ENCODE results near the gene BEAN1. TPM values are rescaled to one million over a fixed set of nuclear protein-coding genes. Genes with fewer than 3 reads are reported as not detected.

Gene BEAN1
- total RNA-seq, 1 experiment from 2014 or later: 0.37 TPM

DNA sequence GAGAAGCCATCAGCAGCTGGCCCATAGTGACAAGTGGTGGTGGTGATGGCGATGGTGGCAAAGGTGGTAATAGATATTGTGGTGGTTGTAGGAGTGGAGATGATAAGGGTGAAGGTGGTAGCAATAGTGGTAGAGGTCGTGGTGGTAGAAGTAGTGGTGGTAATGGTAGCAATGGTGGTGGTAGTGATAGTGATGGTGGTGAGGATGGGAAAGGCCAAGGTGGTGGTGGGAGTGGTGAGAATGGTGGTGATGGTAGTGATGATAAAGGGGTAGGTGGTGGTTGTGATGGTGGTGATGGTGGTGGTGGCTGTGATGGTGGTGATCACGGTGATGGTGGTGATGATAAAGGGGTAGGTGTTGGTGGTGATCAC lies 47.5 kb upstream of the BEAN1 start:
- no peaks in the 10 kb centered on the region; the same call in 1 of the 2 replicates for H3K36me3 ChIP-seq (ENCODE audit: low read depth)
- BruUV-seq (replicated peaks): no TSS peak
- intact Hi-C loops (cut with micrococcal nuclease; ENCODE audit: unreplicated experiment): no loop called here
- no peak for DNase-seq
- H3K4me3 ChIP-seq: peak overlapping the region; percentile 42; the same call in 1 of the 2 replicates
- peaks cover 16% of the 10 kb centered on the region; the same call in 1 of the 2 replicates for H3K79me2 ChIP-seq (ENCODE audit: low read depth)
- peak overlapping the region; percentile 75 for H3K4me2 ChIP-seq
- H2AFZ ChIP-seq: no peak overlapping the region
- peaks cover 85% of the 10 kb centered on the region for H3K4me1 ChIP-seq (replicated peaks; ENCODE audit: insufficient read depth)
- no peaks in the 10 kb centered on the region for H3K9me3 ChIP-seq (ENCODE audit: insufficient read depth, low read depth)
- peaks cover 60% of the 10 kb centered on the region for H3F3A ChIP-seq (ENCODE audit: insufficient read depth, low read depth)
- no peaks in the 10 kb centered on the region for H4K20me1 ChIP-seq (ENCODE audit: insufficient read depth)
- ChIA-PET POLR2A (ENCODE audit: unreplicated experiment) (no interaction called here), CTCF (no interaction called here)
- H3K27ac ChIP-seq: peak overlapping the region; percentile 89
- H3K27me3 ChIP-seq (ENCODE audit: insufficient read depth, low read depth): no peaks in the 10 kb centered on the region
- no peaks in the 10 kb centered on the region for H3K9me2 ChIP-seq (ENCODE audit: insufficient read depth)
- TF ChIP-seq EZH2 (IDR thresholded peaks at IDR 0.05; ENCODE audit: low read depth): no peak
- TF ChIP-seq, protein P1, sequence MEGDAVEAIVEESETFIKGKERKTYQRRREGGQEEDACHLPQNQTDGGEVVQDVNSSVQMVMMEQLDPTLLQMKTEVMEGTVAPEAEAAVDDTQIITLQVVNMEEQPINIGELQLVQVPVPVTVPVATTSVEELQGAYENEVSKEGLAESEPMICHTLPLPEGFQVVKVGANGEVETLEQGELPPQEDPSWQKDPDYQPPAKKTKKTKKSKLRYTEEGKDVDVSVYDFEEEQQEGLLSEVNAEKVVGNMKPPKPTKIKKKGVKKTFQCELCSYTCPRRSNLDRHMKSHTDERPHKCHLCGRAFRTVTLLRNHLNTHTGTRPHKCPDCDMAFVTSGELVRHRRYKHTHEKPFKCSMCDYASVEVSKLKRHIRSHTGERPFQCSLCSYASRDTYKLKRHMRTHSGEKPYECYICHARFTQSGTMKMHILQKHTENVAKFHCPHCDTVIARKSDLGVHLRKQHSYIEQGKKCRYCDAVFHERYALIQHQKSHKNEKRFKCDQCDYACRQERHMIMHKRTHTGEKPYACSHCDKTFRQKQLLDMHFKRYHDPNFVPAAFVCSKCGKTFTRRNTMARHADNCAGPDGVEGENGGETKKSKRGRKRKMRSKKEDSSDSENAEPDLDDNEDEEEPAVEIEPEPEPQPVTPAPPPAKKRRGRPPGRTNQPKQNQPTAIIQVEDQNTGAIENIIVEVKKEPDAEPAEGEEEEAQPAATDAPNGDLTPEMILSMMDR (conservative IDR thresholded peaks at IDR 0.05): no peak

DNA sequence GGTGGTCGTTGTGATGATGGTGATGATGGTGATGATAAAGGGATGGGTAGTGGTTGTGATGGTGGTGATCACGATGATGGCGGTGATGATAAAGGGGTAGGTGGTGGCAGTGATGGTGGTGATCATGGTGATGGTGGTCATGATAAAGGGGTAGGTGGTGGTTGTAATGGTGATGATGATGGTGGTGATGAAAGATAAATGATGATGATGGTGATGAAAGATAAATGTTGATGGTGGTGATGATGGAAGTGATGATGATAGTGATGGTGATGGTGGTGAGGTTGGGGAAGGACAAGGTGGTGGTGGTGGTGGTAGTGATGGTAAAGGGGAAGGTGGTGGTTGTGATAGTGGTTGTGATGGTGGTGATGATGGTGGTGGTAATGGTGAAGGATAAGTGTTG lies 46.7 kb upstream of the BEAN1 start:
- Histone ChIP-seq H4K20me1 (ENCODE audit: insufficient read depth) (no peaks in the 10 kb centered on the region), H3K9me3 (ENCODE audit: insufficient read depth, low read depth) (no peaks in the 10 kb centered on the region), H3K4me3 (0 out of 2 replicates have a peak overlapping the region, but pooled peaks have one; percentile 17), H3K36me3 (ENCODE audit: low read depth) (no peaks in the 10 kb centered on the region; the same call in 1 of the 2 replicates), H3K9me2 (ENCODE audit: insufficient read depth) (no peaks in the 10 kb centered on the region), H2AFZ (no peak overlapping the region), H3F3A (ENCODE audit: insufficient read depth, low read depth) (peaks cover 63% of the 10 kb centered on the region), H3K27me3 (ENCODE audit: insufficient read depth, low read depth) (no peaks in the 10 kb centered on the region), H3K27ac (no peak overlapping the region), H3K4me2 (peak overlapping the region; percentile 72), H3K79me2 (ENCODE audit: low read depth) (peaks cover 16% of the 10 kb centered on the region; the same call in 1 of the 2 replicates), H3K4me1 (replicated peaks; ENCODE audit: insufficient read depth) (peaks cover 85% of the 10 kb centered on the region)
- intact Hi-C loops (cut with micrococcal nuclease; ENCODE audit: unreplicated experiment): no loop called here
- ChIA-PET POLR2A (ENCODE audit: unreplicated experiment) (no interaction called here), CTCF (no interaction called here)
- no TSS peak for BruUV-seq (replicated peaks)
- no peak for DNase-seq
- TF ChIP-seq, protein P1 (conservative IDR thresholded peaks at IDR 0.05): no peak
- TF ChIP-seq EZH2 (IDR thresholded peaks at IDR 0.05; ENCODE audit: low read depth): no peak

DNA sequence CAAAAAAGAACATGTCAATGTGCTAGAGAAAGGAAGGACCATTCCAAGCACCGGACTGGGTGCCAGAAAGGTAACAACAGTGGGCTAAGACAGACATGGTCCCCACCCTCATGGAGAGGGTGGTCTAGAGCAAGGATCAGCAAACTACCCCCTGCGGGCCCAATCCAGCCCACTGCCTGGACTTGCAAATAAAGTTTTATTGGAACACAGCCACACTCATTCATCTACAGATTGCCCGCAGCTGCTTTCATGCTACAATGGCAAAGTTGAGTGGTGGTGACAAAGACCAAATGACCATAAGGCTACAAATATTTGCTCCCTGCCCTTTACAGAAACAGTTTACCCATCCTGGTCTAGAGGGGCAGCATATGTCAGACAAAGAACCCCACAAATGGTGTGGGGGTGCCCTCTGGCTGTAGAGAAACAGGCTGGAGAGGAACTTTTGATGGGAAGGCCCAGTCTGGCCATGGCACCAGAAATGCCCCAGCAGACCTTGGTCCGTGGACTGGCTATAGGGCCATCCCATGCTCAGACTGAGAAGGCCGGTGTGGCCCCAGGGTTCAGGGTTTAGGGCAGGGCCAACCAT lies 45.4 kb upstream of the BEAN1 start:
- H3K27ac ChIP-seq: peak overlapping the region; percentile 96
- peaks cover 75% of the 10 kb centered on the region for H3K4me1 ChIP-seq (replicated peaks; ENCODE audit: insufficient read depth)
- H3K4me2 ChIP-seq: peak overlapping the region; percentile 72
- POLR2A ChIA-PET (ENCODE audit: unreplicated experiment): interaction anchor here (0.7 to 0.8 kb wide), 2 partner anchors 11 to 862 kb away, joined by 3 read pairs; no protein-coding TSS in a partner anchor
- H3K79me2 ChIP-seq (ENCODE audit: low read depth): peaks cover 16% of the 10 kb centered on the region; the same call in 1 of the 2 replicates
- no peaks in the 10 kb centered on the region for H3K9me3 ChIP-seq (ENCODE audit: insufficient read depth, low read depth)
- TF ChIP-seq EZH2 (IDR thresholded peaks at IDR 0.05; ENCODE audit: low read depth): no peak
- TF ChIP-seq, protein P1 (conservative IDR thresholded peaks at IDR 0.05): no peak
- peak overlapping the region; percentile 7; the same call in 1 of the 2 replicates for H3K4me3 ChIP-seq
- CTCF ChIA-PET: interaction anchor here (0.7 to 1.0 kb wide), 3 partner anchors 24 to 189 kb away, joined by 3 read pairs; no protein-coding TSS in a partner anchor
- no peak overlapping the region for H2AFZ ChIP-seq
- intact Hi-C loops (cut with micrococcal nuclease; ENCODE audit: unreplicated experiment): loop anchor here (1.0 to 2.0 kb wide), 3 partner anchors 25 to 105 kb away; no protein-coding TSS in a partner anchor
- no peak for DNase-seq
- no peaks in the 10 kb centered on the region for H3K27me3 ChIP-seq (ENCODE audit: insufficient read depth, low read depth)
- H3F3A ChIP-seq (ENCODE audit: insufficient read depth, low read depth): peaks cover 63% of the 10 kb centered on the region
- H3K36me3 ChIP-seq (ENCODE audit: low read depth): no peaks in the 10 kb centered on the region; the same call in 1 of the 2 replicates
- H4K20me1 ChIP-seq (ENCODE audit: insufficient read depth): no peaks in the 10 kb centered on the region
- H3K9me2 ChIP-seq (ENCODE audit: insufficient read depth): no peaks in the 10 kb centered on the region
- BruUV-seq (replicated peaks): no TSS peak

All from PC-9 (cell line).